ENCODE data around the gene UQCR10. TPM values are rescaled to one million over a fixed set of nuclear protein-coding genes. Genes with fewer than 3 reads are reported as not detected.

The UQCR10 gene
- total RNA-seq, 4 donors from 2014 or later = 33.6 to 85.7 (median 66.8) TPM

- Histone ChIP-seq H3K4me1 (no peaks in the 10 kb centered on the region), H3K27me3 (no peaks in the 10 kb centered on the region), H3K4me3 (no peak overlapping the region), H3K9me3 (no peaks in the 10 kb centered on the region), H3K36me3 (no peaks in the 10 kb centered on the region), H3K27ac (no peak overlapping the region)
- no peak for DNase-seq (ENCODE audit: low spot score in 2 of 2)
- 56% methylated on average over 4 of the region's 7 CpGs for WGBS
- TF ChIP-seq, protein P1, sequence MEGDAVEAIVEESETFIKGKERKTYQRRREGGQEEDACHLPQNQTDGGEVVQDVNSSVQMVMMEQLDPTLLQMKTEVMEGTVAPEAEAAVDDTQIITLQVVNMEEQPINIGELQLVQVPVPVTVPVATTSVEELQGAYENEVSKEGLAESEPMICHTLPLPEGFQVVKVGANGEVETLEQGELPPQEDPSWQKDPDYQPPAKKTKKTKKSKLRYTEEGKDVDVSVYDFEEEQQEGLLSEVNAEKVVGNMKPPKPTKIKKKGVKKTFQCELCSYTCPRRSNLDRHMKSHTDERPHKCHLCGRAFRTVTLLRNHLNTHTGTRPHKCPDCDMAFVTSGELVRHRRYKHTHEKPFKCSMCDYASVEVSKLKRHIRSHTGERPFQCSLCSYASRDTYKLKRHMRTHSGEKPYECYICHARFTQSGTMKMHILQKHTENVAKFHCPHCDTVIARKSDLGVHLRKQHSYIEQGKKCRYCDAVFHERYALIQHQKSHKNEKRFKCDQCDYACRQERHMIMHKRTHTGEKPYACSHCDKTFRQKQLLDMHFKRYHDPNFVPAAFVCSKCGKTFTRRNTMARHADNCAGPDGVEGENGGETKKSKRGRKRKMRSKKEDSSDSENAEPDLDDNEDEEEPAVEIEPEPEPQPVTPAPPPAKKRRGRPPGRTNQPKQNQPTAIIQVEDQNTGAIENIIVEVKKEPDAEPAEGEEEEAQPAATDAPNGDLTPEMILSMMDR (IDR thresholded peaks at IDR 0.05) = no peak
- no peak for TF ChIP-seq POLR2AphosphoS5 (IDR thresholded peaks at IDR 0.05)
- TF ChIP-seq POLR2A (IDR thresholded peaks at IDR 0.05) = no peak
- no peak for TF ChIP-seq EP300 (IDR thresholded peaks at IDR 0.05)
These were observed 10.8 kb upstream of the UQCR10 start for GRCh38 chr22:29756341-29756740.

GRCh38 chr22:29757096-29757495 lies 10.1 kb upstream of the UQCR10 start:
- TF ChIP-seq, protein P1 (IDR thresholded peaks at IDR 0.05) = no peak
- TF ChIP-seq POLR2A (IDR thresholded peaks at IDR 0.05) = no peak
- TF ChIP-seq POLR2AphosphoS5 (IDR thresholded peaks at IDR 0.05) = no peak
- no peak for TF ChIP-seq EP300 (IDR thresholded peaks at IDR 0.05)
- no peak for DNase-seq (ENCODE audit: low spot score in 2 of 2)
- H3K4me3 ChIP-seq = no peak overlapping the region
- no peak overlapping the region for H3K27ac ChIP-seq
- no peaks in the 10 kb centered on the region for H3K4me1 ChIP-seq
- no peaks in the 10 kb centered on the region for H3K27me3 ChIP-seq
- no peaks in the 10 kb centered on the region for H3K36me3 ChIP-seq
- 89% methylated on average over 3 of the region's 3 CpGs for WGBS
- H3K9me3 ChIP-seq = no peaks in the 10 kb centered on the region

DNA sequence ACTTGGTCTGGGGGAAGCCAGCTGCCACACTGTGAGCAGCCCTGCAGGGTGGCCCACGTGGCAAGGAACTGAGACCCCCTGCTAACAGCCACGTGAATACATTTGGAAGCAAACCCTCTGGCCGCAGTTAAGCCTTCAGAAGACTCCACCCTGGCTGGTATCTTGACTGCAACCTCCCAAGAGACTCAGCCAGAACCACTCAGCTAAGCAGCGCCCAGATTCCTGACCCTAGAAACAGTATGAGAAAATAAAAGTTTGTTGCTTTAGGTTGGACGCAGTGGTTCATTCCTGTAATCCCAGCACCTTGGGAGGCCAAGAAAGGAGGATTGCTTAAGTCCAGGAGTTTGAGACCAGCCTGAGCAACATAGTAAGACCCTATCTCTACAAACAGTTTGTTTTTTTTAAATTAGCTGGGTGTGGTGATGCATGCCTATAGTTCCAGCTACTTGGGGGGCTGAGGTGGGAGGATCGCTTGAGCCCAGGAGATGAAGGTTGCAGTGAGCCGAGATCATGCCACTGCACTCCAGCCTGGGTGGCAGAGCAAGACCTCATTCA lies 9.0 kb upstream of the UQCR10 start:
- Histone ChIP-seq H3K4me1 (no peaks in the 10 kb centered on the region), H3K27me3 (no peaks in the 10 kb centered on the region), H3K36me3 (no peaks in the 10 kb centered on the region), H3K4me3 (no peak overlapping the region), H3K9me3 (no peaks in the 10 kb centered on the region), H3K27ac (no peak overlapping the region)
- WGBS = 73% methylated on average over 6 of the region's 7 CpGs
- TF ChIP-seq EP300 (IDR thresholded peaks at IDR 0.05) (no peak), POLR2AphosphoS5 (IDR thresholded peaks at IDR 0.05) (no peak), POLR2A (IDR thresholded peaks at IDR 0.05) (no peak)
- TF ChIP-seq, protein P1 (IDR thresholded peaks at IDR 0.05) = no peak
- no peak for DNase-seq (ENCODE audit: low spot score in 2 of 2)

- Histone ChIP-seq H3K27ac (no peak overlapping the region), H3K4me3 (no peak overlapping the region), H3K4me1 (no peaks in the 10 kb centered on the region), H3K9me3 (no peaks in the 10 kb centered on the region), H3K36me3 (no peaks in the 10 kb centered on the region), H3K27me3 (no peaks in the 10 kb centered on the region)
- no peak for TF ChIP-seq POLR2A (IDR thresholded peaks at IDR 0.05)
- TF ChIP-seq POLR2AphosphoS5 (IDR thresholded peaks at IDR 0.05) = no peak
- no peak for TF ChIP-seq EP300 (IDR thresholded peaks at IDR 0.05)
- TF ChIP-seq, protein P1 (IDR thresholded peaks at IDR 0.05) = no peak
- DNase-seq (ENCODE audit: low spot score in 2 of 2) = no peak
- WGBS = 70% methylated on average over 5 of the region's 5 CpGs
These were observed 8.2 kb upstream of the UQCR10 start for GRCh38 chr22:29758959-29759358.

GRCh38 chr22:29762263-29762662 lies 4.9 kb upstream of the UQCR10 start:
- 87% methylated on average over 15 of the region's 15 CpGs for WGBS
- Histone ChIP-seq H3K9me3 (no peaks in the 10 kb centered on the region), H3K4me1 (peaks cover 8% of the 10 kb centered on the region), H3K27ac (no peak overlapping the region), H3K4me3 (no peak overlapping the region), H3K36me3 (no peaks in the 10 kb centered on the region), H3K27me3 (no peaks in the 10 kb centered on the region)
- DNase-seq (ENCODE audit: low spot score in 2 of 2) = no peak
- TF ChIP-seq EP300 (IDR thresholded peaks at IDR 0.05) (no peak), POLR2AphosphoS5 (IDR thresholded peaks at IDR 0.05) (no peak), POLR2A (IDR thresholded peaks at IDR 0.05) (no peak)
- TF ChIP-seq, protein P1 (IDR thresholded peaks at IDR 0.05) = no peak

Data from suprapubic skin (tissue), 4 donors.